Renal cortical epithelial cell (primary cell): Measurements from ENCODE around the gene GAREM2. TPM values are rescaled to one million over a fixed set of nuclear protein-coding genes. Genes with fewer than 3 reads are reported as not detected.

Source experiments
- DNase-seq: peaks from one replicate; pipeline ENCODE4 v3.0.0-alpha.2; 2011; ENCODE audit warnings: low read depth
- total RNA-seq: library from RNA; depleted of rRNA; stranded (reverse); fragments of >200 nt; gene quantifications from 2 replicates; pipeline ENCODE4 v1.2.3, GENCODE V29; 2014

Gene GAREM2
- total RNA-seq, 1 donor from 2014 or later, result 3.0 TPM

DNA sequence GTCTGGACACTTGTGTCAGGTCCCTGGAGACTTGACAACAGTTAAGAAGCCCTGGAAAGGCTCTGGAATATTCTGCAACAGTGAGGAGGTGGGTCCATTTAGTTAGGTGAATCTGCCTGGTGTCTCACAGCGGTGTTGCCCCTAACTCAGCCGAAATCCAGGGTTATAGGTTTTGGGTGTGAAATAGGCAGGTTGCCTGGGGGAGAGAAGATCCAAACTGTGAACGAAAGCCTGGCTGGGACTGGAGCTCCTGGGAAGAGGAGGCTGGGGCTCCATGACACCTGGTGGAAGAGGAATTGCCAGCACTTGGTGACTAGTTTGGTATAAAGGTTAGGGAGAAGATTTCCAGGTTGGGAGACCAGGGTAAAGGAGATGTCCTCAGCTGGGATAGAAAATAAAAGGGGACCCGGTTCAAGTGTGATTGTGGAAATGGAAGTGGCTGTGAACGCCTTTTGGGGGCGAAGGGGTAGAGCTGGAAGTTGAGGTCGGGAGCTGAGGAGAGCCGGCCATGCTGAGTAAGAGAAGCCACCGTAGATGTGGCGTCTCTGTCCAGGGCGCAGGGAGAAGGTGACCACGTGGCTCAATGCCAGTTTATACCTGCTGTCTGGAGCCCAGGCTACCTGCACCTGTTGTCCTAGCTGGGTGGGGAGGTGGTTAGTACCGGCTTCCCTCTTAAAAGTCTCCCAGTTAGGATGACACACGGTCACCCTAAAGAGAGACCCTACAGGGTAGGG, 3.0 kb upstream of the GAREM2 start:
- DNase-seq, result no peak

DNA sequence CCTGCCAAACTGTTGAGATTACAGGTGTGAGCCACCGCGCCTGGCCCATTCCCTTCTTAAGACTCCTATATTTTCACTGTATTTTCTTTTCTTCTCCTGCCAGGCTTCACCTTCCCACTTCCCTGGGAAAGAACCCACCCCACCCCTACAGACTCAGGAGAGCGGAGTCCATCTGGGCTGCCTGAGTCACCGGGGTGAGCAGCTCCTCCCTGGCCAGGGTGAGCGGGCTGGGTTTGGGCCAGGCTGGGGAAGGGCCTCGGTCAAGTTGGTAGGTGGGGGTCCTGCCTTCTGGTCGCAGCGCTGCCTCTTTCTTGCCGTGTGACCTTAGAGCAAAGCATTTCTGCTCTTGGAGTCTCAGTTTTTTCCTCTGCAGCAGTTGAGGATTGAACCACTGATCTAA, 2.1 kb upstream of the GAREM2 start:
- no peak for DNase-seq

DNA sequence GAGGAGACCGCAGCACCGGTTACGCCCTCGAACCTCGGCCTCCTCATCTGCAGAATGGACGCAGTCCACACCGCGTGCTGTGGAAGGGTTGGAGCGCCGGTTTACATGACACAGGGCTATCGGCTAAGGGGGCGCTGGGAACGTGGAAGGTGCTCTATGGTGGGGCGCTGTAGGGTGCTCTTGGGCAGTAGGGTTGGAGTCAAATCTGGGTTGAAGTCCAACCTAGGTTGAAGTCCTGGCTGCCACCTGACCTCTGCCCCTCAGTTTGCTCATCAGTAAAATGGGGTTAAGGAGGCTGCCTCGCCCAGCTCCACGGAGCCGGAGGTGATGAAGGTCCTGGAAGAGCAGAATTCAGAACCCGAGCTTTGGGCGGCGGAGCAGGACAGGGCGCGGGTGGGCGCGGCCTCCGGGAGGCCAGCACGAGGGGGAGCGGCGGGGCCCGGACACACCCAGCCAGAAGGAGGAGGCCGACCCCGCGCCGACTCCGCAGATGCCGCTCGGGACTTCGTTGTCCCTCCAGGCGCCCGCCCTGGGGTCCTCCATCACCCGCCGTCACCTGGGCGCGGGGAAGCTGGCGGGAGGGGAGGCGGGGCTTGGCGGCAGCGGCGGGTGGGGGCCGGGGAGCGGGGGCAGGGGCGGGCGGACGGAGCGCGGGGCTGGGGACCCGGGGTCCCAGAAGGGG, 558 bp upstream of the GAREM2 start:
- DNase-seq, result no peak

DNA sequence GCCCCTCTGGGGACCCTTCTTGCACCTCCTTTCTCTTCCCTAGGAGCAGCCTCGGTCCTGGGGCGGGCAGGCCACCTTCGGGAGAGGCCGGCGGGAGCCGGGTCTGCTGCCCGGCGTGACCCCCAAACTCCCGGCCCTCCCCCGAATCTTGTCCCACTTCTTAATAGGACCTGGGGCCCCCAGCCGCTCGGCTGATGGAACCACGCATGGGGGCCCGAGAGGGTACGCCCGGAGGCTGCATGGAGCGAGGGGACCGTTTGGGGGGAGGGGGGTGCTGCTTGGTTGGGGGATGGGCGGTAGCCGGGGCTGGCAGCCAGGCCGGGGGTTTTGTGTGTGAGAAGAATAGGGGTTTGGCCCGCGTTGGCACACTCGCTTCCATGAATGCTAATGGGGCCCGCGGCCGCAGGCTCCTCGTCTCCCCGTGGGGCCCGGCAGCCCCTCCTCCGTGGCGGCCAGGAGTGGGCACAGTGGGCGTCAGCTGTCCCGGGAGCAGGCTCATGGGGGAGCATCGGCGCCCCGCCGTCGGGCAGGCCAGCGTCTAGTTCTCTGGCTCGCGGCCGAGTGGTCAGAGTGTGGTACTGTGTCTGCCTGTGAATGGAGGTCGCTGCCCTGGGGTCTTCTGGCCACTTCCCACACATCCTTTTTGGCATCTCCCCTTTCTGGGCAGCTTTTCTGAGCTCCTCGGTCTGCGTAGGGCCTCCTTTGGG, 1.0 kb downstream of the GAREM2 start:
- no peak for DNase-seq

DNA sequence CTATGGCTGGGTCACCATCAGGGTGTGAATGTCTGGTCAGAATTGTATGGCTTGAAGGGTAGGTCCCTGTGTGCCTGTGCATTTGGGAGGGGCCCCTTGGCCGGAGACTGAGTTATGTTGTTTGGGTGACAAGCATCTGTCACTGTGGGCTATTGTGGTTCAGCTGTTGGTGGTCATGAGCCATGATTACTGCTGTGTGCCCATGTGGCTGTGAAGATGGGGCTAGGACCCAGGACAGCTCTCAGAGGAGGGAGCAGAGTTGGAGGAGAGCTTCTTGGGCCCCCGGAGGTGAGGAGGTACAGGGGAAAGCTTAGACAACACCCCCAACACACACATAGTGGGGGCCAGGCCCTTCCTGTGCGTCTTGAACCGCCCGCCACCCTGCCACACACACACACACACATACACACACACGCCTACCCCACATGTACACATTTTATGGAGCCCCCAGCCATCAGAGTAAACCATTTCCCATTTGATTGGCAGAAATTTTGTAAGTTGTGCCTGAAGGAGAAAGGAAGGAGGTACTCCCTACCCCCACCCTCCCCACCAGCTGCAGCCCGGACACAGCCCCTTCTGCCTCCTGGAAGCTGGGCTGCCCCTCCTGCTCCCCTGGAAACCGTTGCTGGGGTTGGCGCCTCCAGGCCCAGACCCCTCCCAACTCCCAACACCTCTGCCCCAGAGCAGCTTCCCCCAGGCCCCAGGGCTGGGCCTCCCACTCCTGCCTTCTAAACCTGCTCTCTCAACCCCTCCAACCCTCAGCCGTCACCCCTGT, 2.0 kb downstream of the GAREM2 start:
- DNase-seq, result no peak

DNA sequence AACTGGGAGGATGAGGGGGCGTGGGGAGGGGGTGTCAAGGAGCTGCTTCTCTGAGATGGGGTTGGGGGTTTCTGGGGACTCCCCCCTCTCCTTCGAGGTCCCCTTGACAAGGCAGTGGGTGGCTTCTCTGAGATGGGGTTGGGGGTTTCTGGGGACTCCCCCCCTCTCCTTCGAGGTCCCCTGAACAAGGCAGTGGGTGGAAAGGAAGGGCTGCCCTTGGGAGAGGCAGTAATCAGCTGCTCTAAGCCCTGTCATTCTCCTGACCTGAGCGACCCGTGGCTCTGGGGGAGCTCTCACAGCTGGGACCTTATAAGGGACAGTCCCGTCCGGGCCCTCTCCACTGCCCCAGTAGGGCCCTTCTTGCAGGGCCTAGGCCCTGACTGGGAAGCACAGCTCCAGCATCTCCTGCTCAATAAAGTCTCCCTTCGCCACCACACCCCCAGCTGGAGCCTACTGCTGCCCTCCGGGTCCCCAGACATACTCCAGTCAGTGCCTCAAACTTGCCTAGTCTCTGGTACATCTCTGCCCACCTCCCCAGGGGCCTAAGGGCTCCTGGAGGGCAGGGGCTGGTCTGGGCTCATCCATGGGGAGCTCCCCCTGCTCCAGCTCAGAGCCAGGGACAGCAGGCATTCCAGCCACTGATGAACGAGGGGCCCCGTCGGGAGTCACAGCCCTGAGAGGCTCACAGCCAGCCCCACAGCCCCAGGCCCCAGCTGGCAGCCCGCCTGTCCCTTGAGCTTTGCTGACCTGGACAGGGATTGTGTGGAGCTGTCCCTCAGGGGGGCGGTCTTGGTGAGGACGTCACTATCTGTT, 2.8 kb downstream of the GAREM2 start:
- DNase-seq, result no peak

DNA sequence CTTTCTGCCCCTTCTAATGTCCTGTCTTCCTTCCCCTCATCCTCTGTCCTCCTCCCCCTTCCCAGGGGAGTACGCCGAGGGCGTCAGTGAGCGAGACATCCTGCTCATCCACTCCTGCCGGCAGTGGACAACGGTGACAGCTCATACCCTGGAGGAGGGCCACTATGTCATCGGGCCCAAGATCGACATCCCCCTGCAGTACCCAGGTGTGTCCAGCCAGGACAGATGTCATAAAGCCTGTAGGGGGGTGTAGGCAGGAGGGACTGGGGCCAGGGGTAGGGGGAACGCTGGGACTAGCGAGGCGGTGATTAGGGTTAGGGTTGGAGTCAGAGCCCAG, 3.4 kb downstream of the GAREM2 start:
- DNase-seq, result no peak

DNA sequence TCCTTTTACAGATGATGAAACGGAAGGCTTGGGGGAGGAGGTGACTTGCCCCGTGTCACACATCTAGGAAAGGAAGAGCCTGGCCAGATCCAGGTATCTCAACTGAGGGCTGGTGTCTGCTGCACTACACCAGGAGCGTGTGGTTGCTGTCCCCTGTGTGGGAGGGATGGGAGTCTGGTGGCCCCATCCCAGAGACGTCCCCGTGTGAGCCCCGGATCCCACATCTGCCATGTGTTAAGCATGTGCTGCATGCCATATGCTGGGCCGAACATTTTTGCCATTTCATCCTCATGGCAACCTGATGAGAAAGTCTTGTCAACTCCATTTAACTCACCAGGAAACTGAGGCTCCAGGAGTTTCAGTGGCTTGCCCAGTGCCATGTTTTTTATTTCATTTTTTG, 4.2 kb downstream of the GAREM2 start:
- DNase-seq, result no peak

DNA sequence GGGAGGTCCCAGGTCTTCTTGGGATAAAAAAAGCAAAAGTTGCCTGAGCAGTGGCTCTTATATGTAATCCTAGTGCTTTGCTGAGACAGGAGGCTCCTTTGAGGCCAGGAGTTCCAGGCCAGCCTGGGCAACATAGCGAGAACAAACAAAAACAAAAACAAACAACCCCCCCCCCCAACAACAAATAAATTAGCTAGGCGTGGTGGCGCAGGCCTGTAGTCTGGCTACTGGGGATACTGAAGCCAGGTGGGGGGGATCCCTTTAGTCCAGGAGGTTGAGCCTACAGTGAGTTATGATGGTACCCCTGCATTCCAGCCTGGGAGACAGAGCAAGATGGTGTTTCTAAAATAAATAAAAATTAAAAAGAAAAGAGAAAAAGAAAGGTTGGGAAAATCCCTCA, 5.4 kb downstream of the GAREM2 start:
- DNase-seq, result no peak

DNA sequence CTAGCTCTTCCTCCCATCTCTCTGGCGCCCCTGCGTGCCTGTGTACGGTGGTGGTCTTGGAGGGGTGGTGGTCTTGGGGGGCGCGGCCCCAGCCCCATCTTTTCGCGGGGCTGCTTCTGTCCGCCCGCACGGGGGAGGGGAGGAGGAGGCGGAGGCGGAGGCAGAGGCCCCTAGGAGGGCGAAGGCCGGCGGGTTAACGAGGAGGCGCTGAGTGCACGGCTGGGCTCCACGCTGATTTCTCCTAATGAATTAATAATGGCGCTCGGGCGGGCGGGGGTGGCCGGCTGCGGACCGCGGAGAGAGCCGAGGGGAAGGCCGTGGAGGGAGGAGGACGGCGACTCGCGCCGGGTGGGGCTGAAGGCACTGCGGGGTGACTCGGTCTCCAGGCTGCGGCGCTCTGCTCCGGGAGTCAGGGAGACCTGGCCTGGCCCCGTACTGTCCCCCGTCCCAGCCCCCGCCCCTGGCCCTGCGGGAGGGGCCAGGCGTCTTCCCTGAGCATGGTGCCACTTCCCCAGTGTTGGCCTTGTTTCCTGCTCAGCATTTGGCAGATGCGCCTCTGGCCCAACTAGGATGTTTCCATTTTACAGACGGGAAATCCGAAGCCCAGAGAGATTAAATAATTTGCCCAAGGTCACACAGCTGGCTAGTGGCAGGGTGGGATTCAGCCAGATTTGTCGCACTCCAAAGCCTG, 6.0 kb downstream of the GAREM2 start:
- DNase-seq, result no peak

DNA sequence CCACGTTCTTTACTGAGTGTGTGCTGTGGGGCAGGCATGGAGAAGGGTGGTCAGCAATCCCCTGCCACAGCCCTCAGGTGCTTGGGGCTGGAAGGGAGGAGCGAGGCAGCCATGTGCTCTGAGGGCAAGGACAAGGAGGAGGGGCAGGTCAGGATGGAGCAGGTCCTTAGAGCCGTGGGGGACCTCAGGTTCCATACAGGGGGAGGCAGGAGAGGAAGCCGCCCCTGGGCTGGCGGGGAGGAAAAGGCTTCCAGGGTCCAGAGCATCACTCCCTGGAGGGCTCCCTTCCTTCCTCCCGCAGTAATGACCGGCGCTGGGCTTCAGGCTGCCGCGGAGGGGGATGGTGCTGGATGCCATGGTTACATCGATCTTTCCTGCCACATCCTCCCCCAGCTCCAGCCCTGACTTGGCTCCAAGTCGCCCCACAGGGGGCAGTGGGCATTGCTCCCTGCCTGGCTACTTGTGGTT, 6.6 kb downstream of the GAREM2 start:
- DNase-seq, result no peak

DNA sequence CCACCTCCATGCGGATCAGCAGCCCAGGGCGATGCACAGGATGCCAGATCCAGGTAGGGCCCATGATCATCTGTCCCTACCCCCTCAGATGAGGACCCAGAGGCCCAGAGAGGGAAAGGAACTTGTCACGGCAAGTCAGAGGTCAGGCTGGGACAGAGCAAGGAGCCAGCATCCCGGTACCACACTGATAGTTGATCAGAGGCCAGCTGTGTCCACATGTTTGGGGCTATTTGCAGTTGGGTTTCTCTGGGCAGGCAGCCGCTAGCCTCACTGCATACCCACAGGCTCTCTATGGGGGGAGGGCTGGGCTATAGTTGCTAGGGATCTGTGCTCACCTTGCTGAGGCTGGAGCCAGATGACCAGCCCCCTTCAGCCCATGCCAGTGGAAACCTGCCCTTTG, 9.6 kb downstream of the GAREM2 start:
- no peak for DNase-seq

DNA sequence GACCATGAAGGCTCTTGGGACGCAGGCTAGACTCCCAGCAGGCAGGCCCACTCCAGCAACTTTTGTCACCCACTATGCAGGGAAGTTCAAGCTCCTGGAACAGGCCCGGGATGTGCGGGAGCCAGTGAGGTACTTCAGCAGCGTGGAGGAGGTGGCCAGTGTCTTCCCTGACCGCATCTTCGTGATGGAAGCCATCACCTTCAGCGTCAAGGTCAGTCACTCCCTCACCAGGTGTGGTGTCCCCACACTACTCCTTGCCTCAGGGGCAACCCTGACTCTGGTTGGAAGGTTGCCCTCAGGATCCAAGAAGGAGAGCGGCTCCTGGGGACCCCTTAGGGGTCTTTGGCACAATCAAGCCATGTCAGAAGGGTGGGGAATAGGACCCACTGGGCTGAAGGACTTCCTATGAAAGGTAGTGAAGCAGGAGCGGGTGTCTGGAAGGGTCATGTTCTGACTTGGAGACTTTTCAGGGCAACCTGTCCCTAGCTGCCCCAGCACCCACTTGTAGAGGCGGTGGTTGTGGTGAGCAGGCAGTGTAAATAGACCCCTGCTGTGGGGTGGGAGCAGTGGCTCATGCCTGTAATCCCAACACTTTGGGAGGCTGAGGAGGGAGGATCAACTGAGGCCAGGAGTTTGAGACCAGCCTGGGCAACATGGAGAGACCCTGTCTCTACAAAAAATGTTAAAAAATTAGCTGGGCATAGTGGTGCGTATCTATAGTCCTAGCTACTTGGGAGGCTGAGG, 10.2 kb downstream of the GAREM2 start:
- no peak for DNase-seq

DNA sequence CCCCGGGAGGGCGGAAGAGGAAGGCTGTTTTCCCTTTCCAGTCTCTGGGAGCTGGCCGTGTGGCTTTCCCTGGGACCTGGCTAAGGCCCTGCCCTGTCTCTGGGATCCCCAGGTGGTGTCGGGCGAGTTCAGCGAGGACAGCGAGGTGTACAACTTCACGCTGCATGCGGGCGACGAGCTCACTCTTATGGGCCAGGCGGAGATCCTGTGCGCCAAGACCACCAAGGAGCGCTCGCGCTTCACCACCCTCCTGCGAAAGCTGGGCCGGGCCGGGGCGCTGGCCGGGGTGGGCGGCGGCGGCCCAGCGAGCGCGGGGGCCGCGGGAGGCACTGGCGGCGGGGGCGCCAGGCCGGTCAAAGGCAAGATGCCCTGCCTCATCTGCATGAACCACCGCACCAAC, 11.2 kb downstream of the GAREM2 start:
- no peak for DNase-seq

DNA sequence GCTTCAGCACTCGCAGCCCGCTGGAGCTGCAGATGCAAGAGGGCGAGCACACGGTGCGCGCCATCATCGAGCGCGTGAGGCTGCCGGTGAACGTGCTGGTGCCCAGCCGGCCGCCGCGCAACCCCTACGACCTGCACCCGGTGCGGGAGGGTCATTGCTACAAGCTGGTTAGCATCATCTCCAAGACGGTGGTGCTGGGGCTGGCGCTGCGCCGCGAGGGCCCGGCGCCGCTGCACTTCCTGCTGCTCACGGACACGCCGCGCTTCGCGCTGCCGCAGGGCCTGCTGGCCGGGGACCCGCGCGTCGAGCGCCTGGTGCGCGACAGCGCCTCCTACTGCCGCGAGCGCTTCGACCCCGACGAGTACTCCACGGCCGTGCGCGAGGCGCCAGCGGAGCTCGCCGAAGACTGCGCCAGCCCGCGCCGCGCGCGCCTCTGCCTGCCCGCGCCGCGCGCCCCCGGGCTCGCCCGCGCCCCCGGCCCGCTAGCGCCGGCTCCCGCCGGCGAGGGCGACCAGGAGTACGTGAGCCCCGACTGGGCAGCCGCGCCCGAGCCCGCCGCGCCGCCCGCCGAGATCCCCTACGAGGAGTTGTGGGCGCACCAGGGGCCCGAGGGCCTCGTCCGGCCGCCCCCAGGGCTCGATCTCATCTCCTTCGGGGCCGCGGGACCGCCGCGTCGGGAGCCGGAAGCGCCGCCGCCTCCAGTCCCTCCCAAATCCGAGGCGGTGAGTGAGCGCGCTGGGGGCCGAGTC, 11.8 kb downstream of the GAREM2 start:
- DNase-seq, result peak; percentile 51

DNA sequence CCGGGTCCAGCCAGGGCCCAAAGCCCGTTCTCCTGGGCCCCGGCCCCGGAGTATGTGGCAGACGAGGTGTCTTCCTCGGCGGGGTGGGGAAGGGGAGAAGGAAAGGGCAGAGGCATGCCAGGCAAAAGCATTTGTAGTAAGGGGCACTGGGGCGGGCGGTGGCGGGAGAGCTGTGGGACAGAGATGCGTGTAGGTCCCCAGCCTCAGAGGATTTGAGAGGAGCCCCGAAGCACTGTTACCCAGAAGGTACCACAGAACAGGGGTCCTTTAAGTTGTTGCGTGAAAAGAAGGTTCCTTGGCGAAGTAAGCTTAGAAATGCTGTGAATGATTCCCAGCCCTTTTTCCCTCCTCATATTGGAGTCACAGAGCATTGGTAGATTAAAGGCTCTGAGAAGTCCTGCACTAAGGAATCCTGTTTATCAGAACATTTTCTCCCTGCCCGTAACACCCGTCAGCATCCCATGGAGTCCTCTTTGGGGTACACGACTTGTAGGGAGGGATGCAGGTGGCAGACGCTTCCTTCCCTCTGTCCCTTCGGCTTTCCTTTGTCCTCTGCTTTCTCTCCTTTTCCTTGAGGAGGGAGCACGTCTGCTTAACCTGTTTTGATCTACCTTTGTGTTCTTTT, 12.5 kb downstream of the GAREM2 start:
- DNase-seq, result no peak

DNA sequence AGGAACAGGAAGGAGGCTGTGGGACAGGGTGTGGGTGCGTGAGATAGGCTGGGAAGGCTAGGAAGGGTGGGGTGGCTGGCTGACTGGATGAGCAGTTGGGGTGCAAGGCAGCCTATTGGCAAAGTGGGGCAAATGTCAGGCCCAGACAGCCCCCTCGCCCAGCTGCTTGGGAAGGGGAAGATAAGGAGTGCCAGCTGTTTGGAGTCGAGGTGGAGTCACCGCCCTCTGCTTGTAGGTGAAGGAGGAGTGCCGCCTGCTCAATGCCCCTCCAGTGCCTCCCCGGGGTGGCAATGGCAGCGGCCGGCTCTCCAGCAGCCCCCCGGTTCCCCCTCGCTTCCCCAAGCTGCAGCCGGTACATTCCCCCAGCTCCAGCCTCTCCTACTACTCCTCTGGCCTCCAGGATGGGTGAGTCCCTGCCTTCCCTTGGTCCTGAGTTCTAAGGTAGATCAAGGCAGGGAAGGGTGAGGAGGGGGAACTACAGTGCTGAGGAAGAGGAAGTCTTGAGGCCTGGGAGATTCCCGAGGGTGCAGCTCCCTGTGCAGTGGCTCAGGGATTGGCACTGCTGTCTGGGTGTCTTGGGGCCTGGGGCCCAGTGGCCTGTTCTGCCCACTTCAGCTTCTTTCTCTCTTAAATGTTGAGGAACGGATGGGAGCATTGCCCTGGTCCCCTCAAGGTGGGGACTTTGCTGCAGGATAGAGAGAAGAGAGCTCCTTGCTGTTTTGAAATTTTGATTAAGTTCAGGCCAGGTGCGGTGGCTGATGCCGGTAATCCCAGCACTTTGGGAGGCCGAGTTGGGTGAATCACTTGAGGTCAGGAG, 13.3 kb downstream of the GAREM2 start:
- no peak for DNase-seq

DNA sequence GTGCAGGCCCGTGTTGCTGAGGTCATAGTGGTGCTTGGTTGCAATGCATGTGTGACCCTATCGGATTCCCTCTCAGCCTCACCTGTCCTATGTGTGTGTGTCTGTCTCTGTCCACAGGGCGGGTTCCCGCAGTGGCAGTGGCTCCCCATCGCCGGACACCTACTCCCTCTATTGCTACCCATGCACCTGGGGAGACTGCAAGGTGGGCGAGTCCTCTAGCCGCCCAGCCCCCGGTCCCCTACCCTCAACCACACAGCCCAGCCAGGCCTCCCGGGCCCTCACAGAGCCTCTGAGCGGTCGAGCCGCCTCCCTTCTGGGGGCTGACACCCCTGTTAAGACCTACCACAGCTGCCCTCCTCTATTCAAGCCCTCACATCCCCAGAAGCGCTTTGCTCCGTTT, 14.2 kb downstream of the GAREM2 start:
- no peak for DNase-seq
